SK-N-SH (cell line): Measurements from ENCODE around the gene MAP4K5. TPM values are rescaled to one million over a fixed set of nuclear protein-coding genes. Genes with fewer than 3 reads are reported as not detected.

ENCODE experiments used
- CTCF ChIA-PET: fragments of 300-600, 350-600 bp; formaldehyde crosslinking; extraction: SDS; loops from one replicate; lab custom pipeline; 2021; lab: Yijun Ruan, JAX
- POLR2A ChIA-PET: fragments of 350-600 bp; sonication (Branson Sonifier 250); formaldehyde crosslinking; extraction: SDS; loops from one replicate; lab custom pipeline; 2020; ENCODE audit warnings: antibody characterized with exemption, inconsistent platforms; lab: Yijun Ruan, JAX
- DNase-seq: peaks from one replicate; pipeline ENCODE4 v3.0.0; 2012
- H2AFZ ChIP-seq: fragments of 200-600 bp; sonication (generic); 2 replicates; pipeline ENCODE4 v1.8.1; 2016; ENCODE audit warnings: antibody characterized with exemption, mild to moderate bottlenecking, low read depth
- H3F3A ChIP-seq: fragments of 200-600 bp; sonication (generic); replicated peaks from 2 replicates; pipeline ENCODE3; 2016; ENCODE audit warnings: antibody characterized with exemption, mild to moderate bottlenecking; ENCODE audit not compliant: insufficient read depth
- H3K27ac ChIP-seq, 2 experiments: fragments of 200-500 bp in 1 of 2; fragments of 200-600 bp in 1 of 2; sonication (Bioruptor generic) in 1 of 2; sonication (generic), shearing (Covaris generic) in 1 of 2; 2 replicates each; pipeline versions ENCODE4 v1.5.1 to v1.6.1; 2014 to 2016; ENCODE audit warnings: low read depth in 2 of 2, inconsistent platforms in 1 of 2, low read length in 1 of 2, mild to moderate bottlenecking in 1 of 2, mixed read lengths in 1 of 2
- H3K27me3 ChIP-seq: fragments of 200-600 bp; sonication (generic), shearing (Covaris generic); 2 replicates; pipeline ENCODE4 v1.6.1; 2016; ENCODE audit warnings: mixed run types; ENCODE audit not compliant: insufficient read depth
- H3K36me3 ChIP-seq, 2 experiments: fragments of 200-500 bp in 1 of 2; fragments of 200-600 bp in 1 of 2; sonication (Bioruptor generic) in 1 of 2; sonication (generic) in 1 of 2; replicated peaks in 1 of 2; 2 replicates each; pipeline versions ENCODE3 to v1.5.1; 2014 to 2016; ENCODE audit warnings: low read length in 1 of 2, mild to moderate bottlenecking in 1 of 2; ENCODE audit not compliant: insufficient read depth in 2 of 2, control insufficient read depth in 1 of 2
- H3K4me1 ChIP-seq, 2 experiments: fragments of 200-500 bp in 1 of 2; fragments of 200-600 bp in 1 of 2; sonication (Bioruptor generic) in 1 of 2; sonication (generic), shearing (Covaris generic) in 1 of 2; 2 replicates each; pipeline versions ENCODE4 v1.5.1 to v1.6.1; 2014 to 2016; ENCODE audit warnings: low read depth in 1 of 2, low read length in 1 of 2, mixed run types in 1 of 2; ENCODE audit not compliant: insufficient read depth in 2 of 2, control insufficient read depth in 1 of 2
- H3K4me2 ChIP-seq: fragments of 200-600 bp; sonication (generic), shearing (Covaris generic); 2 replicates; pipeline ENCODE4 v1.6.1; 2017; ENCODE audit warnings: mixed run types
- H3K4me3 ChIP-seq, 2 experiments: fragments of 200-500 bp in 1 of 2; fragments of 200-600 bp in 1 of 2; sonication (Bioruptor generic) in 1 of 2; sonication (generic), shearing (Covaris generic) in 1 of 2; 2 replicates each; pipeline versions ENCODE4 v1.5.1 to v1.8.1; 2014 to 2016; ENCODE audit warnings: low read depth in 2 of 2, inconsistent platforms in 1 of 2, low read length in 1 of 2, mild to moderate bottlenecking in 1 of 2, mixed read lengths in 1 of 2, moderate library complexity in 1 of 2
- H3K79me2 ChIP-seq: fragments of 200-600 bp; sonication (generic); 2 replicates; pipeline ENCODE4 v1.8.1; 2017; ENCODE audit warnings: mild to moderate bottlenecking; ENCODE audit not compliant: insufficient read depth
- H3K9ac ChIP-seq: fragments of 200-600 bp; sonication (generic); 2 replicates; pipeline ENCODE4 v1.6.1; 2017; ENCODE audit warnings: mixed run types
- H3K9me2 ChIP-seq: fragments of 200-600 bp; sonication (generic); 2 replicates; pipeline ENCODE4 v1.6.1; 2017; ENCODE audit warnings: mixed run types
- H3K9me3 ChIP-seq: fragments of 200-600 bp; sonication (generic); 2 replicates; pipeline ENCODE4 v1.6.1; 2017; ENCODE audit warnings: mixed run types, mild to moderate bottlenecking, moderate library complexity
- H4K20me1 ChIP-seq: fragments of 200-600 bp; sonication (generic); 2 replicates; pipeline ENCODE4 v1.6.1; 2017; ENCODE audit warnings: mild to moderate bottlenecking, mixed run types; ENCODE audit not compliant: insufficient read depth
- EP300 ChIP-seq, 2 experiments: IDR thresholded peaks; 2 replicates each; pipeline versions ENCODE4 v1.4.0 to v1.6.1; 2012; ENCODE audit warnings: borderline replicate concordance in 1 of 2, low read depth in 1 of 2, low read length in 1 of 2
- FOXJ3 ChIP-seq: sonication (generic); formaldehyde crosslinking; IDR thresholded peaks from 2 replicates; pipeline ENCODE4 v1.5.1; 2020; ENCODE audit warnings: mild to moderate bottlenecking, missing genetic modification reagents
- JUND ChIP-seq: IDR thresholded peaks from 2 replicates; pipeline ENCODE4 v1.4.0; 2012
- MAX ChIP-seq: IDR thresholded peaks from 2 replicates; pipeline ENCODE4 v1.4.0; 2012; ENCODE audit warnings: low read depth
- MEF2A ChIP-seq: IDR thresholded peaks from 2 replicates; pipeline ENCODE4 v1.4.0; 2012; ENCODE audit warnings: low read depth, borderline replicate concordance
- NFIC ChIP-seq: IDR thresholded peaks from 2 replicates; pipeline ENCODE4 v1.4.0; 2012; ENCODE audit warnings: borderline replicate concordance
- NRF1 ChIP-seq: IDR thresholded peaks from 2 replicates; pipeline ENCODE4 v1.6.1; 2012; ENCODE audit warnings: low read depth, mild to moderate bottlenecking, low read length
- POLR2AphosphoS5 ChIP-seq: IDR thresholded peaks from 2 replicates; pipeline ENCODE4 v1.6.1; 2012; ENCODE audit warnings: low read depth, low read length
- RXRA ChIP-seq: IDR thresholded peaks from 2 replicates; pipeline ENCODE4 v1.4.0; 2012; ENCODE audit warnings: low read depth, mild to moderate bottlenecking, borderline replicate concordance
- SIN3A ChIP-seq: IDR thresholded peaks from 2 replicates; pipeline ENCODE4 v1.6.1; 2012; ENCODE audit warnings: low read depth, mild to moderate bottlenecking, low read length, moderate library complexity, borderline replicate concordance
- TCF12 ChIP-seq: IDR thresholded peaks from 2 replicates; pipeline ENCODE4 v1.4.0; 2012
- TEAD4 ChIP-seq: IDR thresholded peaks from 2 replicates; pipeline ENCODE4 v1.4.0; 2012; ENCODE audit warnings: mild to moderate bottlenecking, borderline replicate concordance; ENCODE audit not compliant: insufficient read depth
- USF2 ChIP-seq: fragments of 150-350 bp; IDR thresholded peaks from 2 replicates; pipeline ENCODE4 v1.6.1; 2017; ENCODE audit warnings: antibody characterized with exemption, low read length, low read depth, borderline replicate concordance
- YY1 ChIP-seq: IDR thresholded peaks from 2 replicates; pipeline ENCODE4 v1.4.0; 2012; ENCODE audit warnings: low read depth, mild to moderate bottlenecking
- WGBS: methylation state at CpG from one replicate; pipeline ENCODE4 v1.1.6; 2017; ENCODE audit warnings: low lambda C conversion rate; 5-methylcytosine and 5-hydroxymethylcytosine counted together
- polyA plus RNA-seq, 3 experiments: library from polyadenylated mRNA; depleted of rRNA; stranded (reverse); fragments of >200 nt; gene quantifications; 2 replicates each; pipeline ENCODE4 v1.2.3, GENCODE V29; 2012
- TF ChIP-seq, protein P1 (sequence below): IDR thresholded peaks from 2 replicates; pipeline ENCODE4; 2012
- TF ChIP-seq, protein P2 (sequence below): fragments of 200-600 bp; sonication (generic); IDR thresholded peaks from 2 replicates; pipeline ENCODE4 v1.6.1; 2017; ENCODE audit warnings: antibody characterized with exemption, mild to moderate bottlenecking, moderate library complexity

Gene MAP4K5
- polyA plus RNA-seq, 1 of the 3 experiments (the other 2 are of a cell fraction) = 31.8 TPM

- Histone ChIP-seq H3K36me3 (peaks cover 3 to 45% of the 10 kb centered on the region in 2 experiments), H3K9me3 (no peaks in the 10 kb centered on the region), H3K4me1 (no peaks in the 10 kb centered on the region; a peak in 1 of 4 replicates), H3K9me2 (no peaks in the 10 kb centered on the region), H3K4me2 (no peak overlapping the region), H2AFZ (no peak overlapping the region), H3K27me3 (no peaks in the 10 kb centered on the region), H4K20me1 (peaks cover 92% of the 10 kb centered on the region), H3K9ac (no peak overlapping the region), H3K4me3 (no peak overlapping the region)
- DNase-seq = no peak
- POLR2A ChIA-PET = no interaction called here
- TF ChIP-seq, protein P1, sequence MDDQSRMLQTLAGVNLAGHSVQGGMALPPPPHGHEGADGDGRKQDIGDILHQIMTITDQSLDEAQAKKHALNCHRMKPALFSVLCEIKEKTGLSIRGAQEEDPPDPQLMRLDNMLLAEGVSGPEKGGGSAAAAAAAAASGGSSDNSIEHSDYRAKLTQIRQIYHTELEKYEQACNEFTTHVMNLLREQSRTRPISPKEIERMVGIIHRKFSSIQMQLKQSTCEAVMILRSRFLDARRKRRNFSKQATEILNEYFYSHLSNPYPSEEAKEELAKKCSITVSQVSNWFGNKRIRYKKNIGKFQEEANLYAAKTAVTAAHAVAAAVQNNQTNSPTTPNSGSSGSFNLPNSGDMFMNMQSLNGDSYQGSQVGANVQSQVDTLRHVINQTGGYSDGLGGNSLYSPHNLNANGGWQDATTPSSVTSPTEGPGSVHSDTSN = no peak
- TF ChIP-seq USF2 = no peak
- no peak for TF ChIP-seq TEAD4
- TF ChIP-seq RXRA = no peak
- no peak for TF ChIP-seq TCF12
- no peak for TF ChIP-seq EP300 (IDR thresholded peaks at IDR 0.05; ENCODE audit: borderline replicate concordance in 1 of 2, low read depth in 1 of 2, low read length in 1 of 2)
- no peak for TF ChIP-seq POLR2AphosphoS5
- no peak for TF ChIP-seq SIN3A
- no peak for TF ChIP-seq JUND
- TF ChIP-seq FOXJ3 (CRISPR knock-in tag) = no peak
- TF ChIP-seq NFIC = no peak
- no peak for TF ChIP-seq NRF1
- TF ChIP-seq MAX = no peak
- TF ChIP-seq YY1 = no peak
- TF ChIP-seq, protein P2, sequence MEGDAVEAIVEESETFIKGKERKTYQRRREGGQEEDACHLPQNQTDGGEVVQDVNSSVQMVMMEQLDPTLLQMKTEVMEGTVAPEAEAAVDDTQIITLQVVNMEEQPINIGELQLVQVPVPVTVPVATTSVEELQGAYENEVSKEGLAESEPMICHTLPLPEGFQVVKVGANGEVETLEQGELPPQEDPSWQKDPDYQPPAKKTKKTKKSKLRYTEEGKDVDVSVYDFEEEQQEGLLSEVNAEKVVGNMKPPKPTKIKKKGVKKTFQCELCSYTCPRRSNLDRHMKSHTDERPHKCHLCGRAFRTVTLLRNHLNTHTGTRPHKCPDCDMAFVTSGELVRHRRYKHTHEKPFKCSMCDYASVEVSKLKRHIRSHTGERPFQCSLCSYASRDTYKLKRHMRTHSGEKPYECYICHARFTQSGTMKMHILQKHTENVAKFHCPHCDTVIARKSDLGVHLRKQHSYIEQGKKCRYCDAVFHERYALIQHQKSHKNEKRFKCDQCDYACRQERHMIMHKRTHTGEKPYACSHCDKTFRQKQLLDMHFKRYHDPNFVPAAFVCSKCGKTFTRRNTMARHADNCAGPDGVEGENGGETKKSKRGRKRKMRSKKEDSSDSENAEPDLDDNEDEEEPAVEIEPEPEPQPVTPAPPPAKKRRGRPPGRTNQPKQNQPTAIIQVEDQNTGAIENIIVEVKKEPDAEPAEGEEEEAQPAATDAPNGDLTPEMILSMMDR = no peak
- TF ChIP-seq MEF2A = no peak
- TF ChIP-seq, all 33 proteins: peak for 0
- Histone ChIP-seq H3F3A (peaks cover 7% of the 10 kb centered on the region), H3K79me2 (peaks cover 100% of the 10 kb centered on the region), H3K27ac (no peak overlapping the region)
- WGBS = 99% methylated on average over 4 of the region's 4 CpGs
- CTCF ChIA-PET = no interaction called here
These were observed 19.9 kb downstream of the MAP4K5 start for GRCh38 chr14:50512463-50512862.
